Measurements from ENCODE around the gene OTOP3.

The OTOP3 gene

DNA sequence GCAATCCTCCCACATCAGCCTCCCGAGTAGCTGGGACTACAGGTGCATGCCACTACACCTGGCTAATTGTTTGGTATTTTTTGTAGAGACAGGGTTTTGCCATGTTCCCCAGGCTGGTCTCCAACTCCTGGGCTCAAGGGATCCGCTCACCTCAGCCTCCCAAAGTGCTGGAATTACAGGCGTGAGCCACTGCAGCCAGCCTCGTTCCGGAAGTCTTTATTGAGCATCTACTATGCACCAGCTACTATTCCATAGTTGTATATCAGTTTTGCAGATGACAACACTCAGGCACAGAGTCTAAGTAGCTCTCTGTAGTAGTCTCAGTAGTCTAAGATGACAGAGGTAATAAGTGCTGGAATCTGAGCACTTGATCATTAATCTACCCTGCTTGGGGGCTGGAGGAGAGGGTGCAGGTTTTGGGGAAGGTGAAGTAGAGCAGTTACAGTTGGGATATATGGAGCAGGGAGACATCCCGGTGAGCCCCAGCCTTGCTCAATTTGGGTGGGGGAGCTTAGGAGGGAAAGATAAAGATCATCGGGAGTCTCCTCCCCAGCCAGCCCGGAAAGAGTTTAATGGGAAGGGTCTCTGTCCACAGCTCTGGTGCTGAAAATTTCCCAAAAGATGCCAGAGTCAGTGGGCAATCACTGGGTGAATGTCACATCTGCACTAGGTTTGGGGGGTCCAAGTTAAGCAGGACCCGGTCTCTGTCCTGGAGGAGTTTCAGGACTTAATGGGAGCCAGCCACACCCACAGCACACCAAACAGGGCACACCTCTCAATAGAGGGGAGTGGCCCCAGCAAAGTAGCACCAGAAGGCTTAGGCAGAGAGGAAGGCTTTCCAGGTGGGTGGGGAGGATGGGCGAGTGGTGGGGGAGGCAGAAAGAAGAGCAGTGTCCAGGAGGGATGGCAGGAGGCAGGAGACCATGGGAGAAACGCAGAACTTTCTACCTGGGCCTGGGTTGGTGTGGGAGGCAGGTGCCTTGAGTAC, 1.7 kb downstream of the OTOP3 start:
- Histone ChIP-seq H3K79me2 (ENCODE audit: insufficient read depth, low read depth) (no peaks in the 10 kb centered on the region), H3K36me3 (ENCODE audit: insufficient read depth) (no peaks in the 10 kb centered on the region), H2AFZ (ENCODE audit: low read depth) (no peak overlapping the region), H3K4me1 (ENCODE audit: low read depth, poor library complexity, severe bottlenecking) (no peaks in the 10 kb centered on the region), H3K27ac (no peak overlapping the region), H3K9ac (no peak overlapping the region), H3K27me3 (ENCODE audit: insufficient read depth, low read depth) (peaks cover 98% of the 10 kb centered on the region), H3K4me2 (no peak overlapping the region), H3K4me3 (IDR thresholded peaks at IDR 0.05; ENCODE audit: insufficient read depth, low read depth, low read length) (no peak overlapping the region), H4K20me1 (ENCODE audit: insufficient read depth) (no peaks in the 10 kb centered on the region)
- TF ChIP-seq, protein P1, sequence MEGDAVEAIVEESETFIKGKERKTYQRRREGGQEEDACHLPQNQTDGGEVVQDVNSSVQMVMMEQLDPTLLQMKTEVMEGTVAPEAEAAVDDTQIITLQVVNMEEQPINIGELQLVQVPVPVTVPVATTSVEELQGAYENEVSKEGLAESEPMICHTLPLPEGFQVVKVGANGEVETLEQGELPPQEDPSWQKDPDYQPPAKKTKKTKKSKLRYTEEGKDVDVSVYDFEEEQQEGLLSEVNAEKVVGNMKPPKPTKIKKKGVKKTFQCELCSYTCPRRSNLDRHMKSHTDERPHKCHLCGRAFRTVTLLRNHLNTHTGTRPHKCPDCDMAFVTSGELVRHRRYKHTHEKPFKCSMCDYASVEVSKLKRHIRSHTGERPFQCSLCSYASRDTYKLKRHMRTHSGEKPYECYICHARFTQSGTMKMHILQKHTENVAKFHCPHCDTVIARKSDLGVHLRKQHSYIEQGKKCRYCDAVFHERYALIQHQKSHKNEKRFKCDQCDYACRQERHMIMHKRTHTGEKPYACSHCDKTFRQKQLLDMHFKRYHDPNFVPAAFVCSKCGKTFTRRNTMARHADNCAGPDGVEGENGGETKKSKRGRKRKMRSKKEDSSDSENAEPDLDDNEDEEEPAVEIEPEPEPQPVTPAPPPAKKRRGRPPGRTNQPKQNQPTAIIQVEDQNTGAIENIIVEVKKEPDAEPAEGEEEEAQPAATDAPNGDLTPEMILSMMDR (conservative IDR thresholded peaks at IDR 0.05; ENCODE audit: low read depth, low read length), result no peak

DNA sequence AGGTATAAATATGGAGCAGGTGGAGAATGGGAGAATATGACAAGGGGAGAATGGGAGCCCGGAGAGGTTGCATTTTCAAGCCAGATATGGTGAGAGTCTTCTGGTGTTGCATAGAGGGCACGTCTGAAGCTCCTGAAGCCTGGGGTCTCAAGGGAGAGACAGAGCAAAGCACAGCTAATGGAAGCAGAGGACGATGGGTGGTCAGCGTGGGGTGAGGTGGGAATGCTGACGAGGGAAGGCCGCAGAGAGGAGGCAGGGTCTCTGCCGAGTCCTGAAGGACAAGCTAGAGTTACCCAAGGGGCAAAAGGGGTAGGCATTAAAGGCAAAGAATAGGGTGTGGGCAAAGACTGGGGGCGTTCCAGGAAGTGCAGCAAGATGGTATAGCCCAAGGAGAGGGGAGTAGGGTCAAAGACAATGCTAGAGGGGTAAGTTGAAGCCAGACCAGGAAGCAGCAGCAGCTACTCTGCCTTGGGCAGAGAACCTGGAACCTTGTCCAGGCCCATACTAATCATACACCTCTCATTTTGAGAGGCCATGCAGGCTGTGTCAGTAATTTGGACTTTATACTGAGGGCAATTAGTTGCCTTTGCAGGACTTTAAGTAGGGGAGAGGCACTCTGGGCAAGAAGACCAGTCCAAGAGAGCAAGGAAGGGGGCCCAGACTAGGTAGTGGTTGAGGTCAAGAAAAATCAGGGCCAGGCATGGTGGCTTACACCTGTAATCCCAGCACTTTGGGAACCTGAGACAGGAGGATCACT, 2.7 kb downstream of the OTOP3 start:
- no peak overlapping the region for H3K9ac ChIP-seq
- H4K20me1 ChIP-seq (ENCODE audit: insufficient read depth), result no peaks in the 10 kb centered on the region
- H3K4me3 ChIP-seq (IDR thresholded peaks at IDR 0.05; ENCODE audit: insufficient read depth, low read depth, low read length), result no peak overlapping the region
- H3K36me3 ChIP-seq (ENCODE audit: insufficient read depth), result no peaks in the 10 kb centered on the region
- no peaks in the 10 kb centered on the region for H3K4me1 ChIP-seq (ENCODE audit: low read depth, poor library complexity, severe bottlenecking)
- no peak overlapping the region for H3K27ac ChIP-seq
- peaks cover 97% of the 10 kb centered on the region for H3K27me3 ChIP-seq (ENCODE audit: insufficient read depth, low read depth)
- no peak overlapping the region for H3K4me2 ChIP-seq
- H2AFZ ChIP-seq (ENCODE audit: low read depth), result no peak overlapping the region
- no peaks in the 10 kb centered on the region for H3K79me2 ChIP-seq (ENCODE audit: insufficient read depth, low read depth)
- TF ChIP-seq, protein P1 (conservative IDR thresholded peaks at IDR 0.05; ENCODE audit: low read depth, low read length), result no peak

DNA sequence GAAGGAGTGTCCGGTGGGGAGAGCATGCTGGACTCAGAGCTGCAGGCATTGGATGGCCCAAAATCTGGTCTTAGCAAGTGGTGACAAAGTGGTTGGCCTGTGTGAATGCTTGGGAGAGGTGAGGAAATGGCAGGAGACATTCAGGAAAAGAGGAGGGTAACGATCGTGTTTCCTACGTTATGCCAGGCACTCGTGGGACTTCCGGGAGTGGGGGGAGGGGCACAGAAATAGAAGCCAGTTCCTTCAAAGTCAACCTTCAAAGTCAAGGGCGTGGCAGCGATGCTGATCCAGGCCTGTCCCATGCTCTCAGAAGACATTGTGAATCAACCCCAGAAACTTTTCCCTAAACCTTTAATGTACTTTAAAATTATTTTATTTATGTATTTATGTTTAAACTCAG, 3.8 kb downstream of the OTOP3 start:
- Histone ChIP-seq H3K36me3 (ENCODE audit: insufficient read depth) (no peaks in the 10 kb centered on the region), H3K4me2 (no peak overlapping the region), H3K79me2 (ENCODE audit: insufficient read depth, low read depth) (no peaks in the 10 kb centered on the region), H2AFZ (ENCODE audit: low read depth) (no peak overlapping the region), H3K27me3 (ENCODE audit: insufficient read depth, low read depth) (peaks cover 98% of the 10 kb centered on the region), H3K9ac (no peak overlapping the region), H3K4me1 (ENCODE audit: low read depth, poor library complexity, severe bottlenecking) (no peaks in the 10 kb centered on the region), H3K27ac (no peak overlapping the region), H4K20me1 (ENCODE audit: insufficient read depth) (no peaks in the 10 kb centered on the region), H3K4me3 (IDR thresholded peaks at IDR 0.05; ENCODE audit: insufficient read depth, low read depth, low read length) (no peak overlapping the region)
- TF ChIP-seq, protein P1 (conservative IDR thresholded peaks at IDR 0.05; ENCODE audit: low read depth, low read length), result no peak

- Histone ChIP-seq H3K27ac (no peak overlapping the region), H3K36me3 (ENCODE audit: insufficient read depth) (no peaks in the 10 kb centered on the region), H3K79me2 (ENCODE audit: insufficient read depth, low read depth) (no peaks in the 10 kb centered on the region), H3K9ac (no peak overlapping the region), H3K4me3 (IDR thresholded peaks at IDR 0.05; ENCODE audit: insufficient read depth, low read depth, low read length) (no peak overlapping the region), H3K4me1 (ENCODE audit: low read depth, poor library complexity, severe bottlenecking) (peaks cover 15% of the 10 kb centered on the region), H3K27me3 (ENCODE audit: insufficient read depth, low read depth) (peaks cover 97% of the 10 kb centered on the region), H4K20me1 (ENCODE audit: insufficient read depth) (no peaks in the 10 kb centered on the region), H2AFZ (ENCODE audit: low read depth) (no peak overlapping the region), H3K4me2 (no peak overlapping the region)
- TF ChIP-seq, protein P1 (conservative IDR thresholded peaks at IDR 0.05; ENCODE audit: low read depth, low read length), result no peak
Observed at GRCh38 chr17:74941128-74941725, 5.5 kb downstream of the OTOP3 start.
